Subcutaneous adipose tissue (tissue), 4 donors: ENCODE results near the gene TOX2. TPM values are rescaled to one million over a fixed set of nuclear protein-coding genes. Genes with fewer than 3 reads are reported as not detected.

ENCODE experiments used
- small RNA-seq: library from RNA; depleted of rRNA; stranded (forward); fragments of <200 nt; gene quantifications from one replicate; pipeline ENCODE3, GENCODE V24; 2016
- total RNA-seq, 4 donors: library from RNA; depleted of rRNA; stranded (reverse); fragments of >200 nt; gene quantifications; one replicate each; pipeline ENCODE4 v1.1.0, GENCODE V29; 2016
- TF ChIP-seq, protein P1 (sequence below): fragments of 450-650 bp; IDR thresholded peaks from one replicate; pipeline ENCODE4 v1.5.1; 2016; ENCODE audit warnings: low read depth, mild to moderate bottlenecking, control low read depth, antibody characterized with exemption, moderate library complexity

TOX2 gene
- total RNA-seq, 4 donors from 2014 or later, result 2.6 to 8.1 (median 3.1) TPM; not detected in 1

DNA sequence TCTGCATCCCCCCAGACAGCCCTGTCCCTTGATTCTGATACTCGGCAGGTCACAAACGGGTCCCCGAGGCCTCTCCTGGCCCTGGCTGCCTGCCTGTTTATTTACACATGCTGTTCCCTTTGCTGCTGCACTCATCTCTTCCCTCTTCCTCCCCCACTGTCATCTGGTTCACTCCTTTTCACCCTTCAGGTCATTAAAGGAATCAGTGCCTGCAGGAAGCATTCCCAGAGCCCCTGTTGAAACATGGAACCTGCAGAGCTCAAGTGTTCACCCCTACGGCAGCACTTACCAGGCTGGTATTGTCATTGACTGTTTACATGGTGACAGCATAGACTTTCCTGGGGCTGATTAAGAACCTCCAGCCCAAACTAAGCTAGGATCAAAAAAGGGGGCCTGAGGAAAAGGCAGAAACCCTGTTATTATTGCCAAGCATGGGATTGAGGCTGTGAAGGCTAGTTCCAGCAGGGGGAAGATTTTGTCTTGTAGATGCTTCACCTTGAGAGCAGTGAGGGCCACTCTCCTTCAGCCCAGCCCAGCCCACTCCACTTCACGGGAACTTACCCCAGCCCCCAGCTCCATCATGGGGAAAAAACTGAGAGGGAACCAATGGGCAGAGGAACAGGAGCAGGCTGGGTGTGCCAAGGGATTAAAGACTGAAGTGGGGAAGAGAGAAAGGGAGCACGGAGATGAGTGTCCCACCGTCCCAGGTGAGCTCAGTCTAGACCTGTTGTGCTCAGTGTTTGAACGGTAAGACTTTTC is 199.1 kb downstream of the TOX2 start:
- TF ChIP-seq, protein P1, sequence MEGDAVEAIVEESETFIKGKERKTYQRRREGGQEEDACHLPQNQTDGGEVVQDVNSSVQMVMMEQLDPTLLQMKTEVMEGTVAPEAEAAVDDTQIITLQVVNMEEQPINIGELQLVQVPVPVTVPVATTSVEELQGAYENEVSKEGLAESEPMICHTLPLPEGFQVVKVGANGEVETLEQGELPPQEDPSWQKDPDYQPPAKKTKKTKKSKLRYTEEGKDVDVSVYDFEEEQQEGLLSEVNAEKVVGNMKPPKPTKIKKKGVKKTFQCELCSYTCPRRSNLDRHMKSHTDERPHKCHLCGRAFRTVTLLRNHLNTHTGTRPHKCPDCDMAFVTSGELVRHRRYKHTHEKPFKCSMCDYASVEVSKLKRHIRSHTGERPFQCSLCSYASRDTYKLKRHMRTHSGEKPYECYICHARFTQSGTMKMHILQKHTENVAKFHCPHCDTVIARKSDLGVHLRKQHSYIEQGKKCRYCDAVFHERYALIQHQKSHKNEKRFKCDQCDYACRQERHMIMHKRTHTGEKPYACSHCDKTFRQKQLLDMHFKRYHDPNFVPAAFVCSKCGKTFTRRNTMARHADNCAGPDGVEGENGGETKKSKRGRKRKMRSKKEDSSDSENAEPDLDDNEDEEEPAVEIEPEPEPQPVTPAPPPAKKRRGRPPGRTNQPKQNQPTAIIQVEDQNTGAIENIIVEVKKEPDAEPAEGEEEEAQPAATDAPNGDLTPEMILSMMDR, result no peak

DNA sequence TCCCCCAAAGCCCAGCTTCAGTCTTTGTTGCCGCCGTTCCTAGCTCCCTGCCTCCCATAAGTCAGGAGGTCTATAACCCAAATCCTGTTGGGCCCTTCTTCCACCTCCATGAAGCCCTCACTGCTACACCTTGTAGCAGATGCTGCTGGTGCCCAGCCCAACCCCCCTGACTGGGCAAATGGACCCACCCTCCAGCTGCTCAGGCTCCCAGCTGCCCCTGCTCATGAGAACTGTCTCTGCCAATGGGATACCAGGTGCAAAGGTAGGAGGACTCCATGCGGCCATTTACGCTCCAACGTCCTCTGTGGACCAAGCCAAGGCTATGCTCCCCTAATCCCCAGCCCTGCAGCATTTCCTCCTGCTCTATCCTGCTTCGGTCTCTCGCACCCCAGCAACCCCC is 200.5 kb downstream of the TOX2 start:
- TF ChIP-seq, protein P1, result no peak

DNA sequence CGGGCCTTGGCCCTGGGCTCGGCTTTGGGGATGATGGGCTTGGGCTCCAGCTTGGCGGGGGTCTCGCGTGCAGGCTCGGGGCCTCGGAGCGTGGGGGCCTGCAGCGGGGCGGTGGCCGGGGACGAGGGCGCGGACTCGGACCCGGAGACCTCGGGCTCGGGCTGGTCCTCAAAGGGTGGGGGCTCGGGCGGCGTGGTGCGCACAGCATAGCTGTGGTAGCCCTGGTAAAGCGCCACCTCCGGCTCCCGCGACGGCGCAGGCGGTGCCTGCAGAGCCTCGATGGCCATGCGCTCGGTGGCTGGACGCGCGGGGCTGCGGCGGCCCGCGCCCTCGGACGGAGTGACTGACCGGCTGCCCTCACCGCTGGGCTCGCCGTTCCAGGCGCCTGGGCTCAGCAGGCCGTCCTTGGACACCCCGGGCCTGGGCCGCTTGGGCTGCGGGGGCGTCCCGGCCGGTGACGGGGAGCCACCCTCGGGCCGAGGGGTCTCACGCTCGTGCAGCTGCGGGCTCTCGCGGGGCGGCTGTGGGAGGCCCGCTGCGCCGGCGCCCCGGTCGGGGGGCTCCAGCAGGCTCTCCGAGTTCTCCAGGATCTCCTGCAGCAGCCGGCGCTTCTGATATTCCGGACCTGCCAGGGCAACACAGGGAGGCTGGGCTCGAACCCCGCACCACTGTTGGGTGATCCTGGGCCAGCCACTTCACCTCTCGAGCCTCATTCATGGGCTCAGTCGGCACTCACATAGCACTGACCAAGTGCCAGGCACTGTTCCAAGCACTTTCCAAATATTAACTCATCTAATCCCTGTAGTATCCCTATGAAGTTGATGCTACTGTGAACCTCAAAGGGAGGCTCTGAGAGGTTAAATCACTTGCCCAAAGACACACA is 201.4 kb downstream of the TOX2 start:
- TF ChIP-seq, protein P1, result no peak

DNA sequence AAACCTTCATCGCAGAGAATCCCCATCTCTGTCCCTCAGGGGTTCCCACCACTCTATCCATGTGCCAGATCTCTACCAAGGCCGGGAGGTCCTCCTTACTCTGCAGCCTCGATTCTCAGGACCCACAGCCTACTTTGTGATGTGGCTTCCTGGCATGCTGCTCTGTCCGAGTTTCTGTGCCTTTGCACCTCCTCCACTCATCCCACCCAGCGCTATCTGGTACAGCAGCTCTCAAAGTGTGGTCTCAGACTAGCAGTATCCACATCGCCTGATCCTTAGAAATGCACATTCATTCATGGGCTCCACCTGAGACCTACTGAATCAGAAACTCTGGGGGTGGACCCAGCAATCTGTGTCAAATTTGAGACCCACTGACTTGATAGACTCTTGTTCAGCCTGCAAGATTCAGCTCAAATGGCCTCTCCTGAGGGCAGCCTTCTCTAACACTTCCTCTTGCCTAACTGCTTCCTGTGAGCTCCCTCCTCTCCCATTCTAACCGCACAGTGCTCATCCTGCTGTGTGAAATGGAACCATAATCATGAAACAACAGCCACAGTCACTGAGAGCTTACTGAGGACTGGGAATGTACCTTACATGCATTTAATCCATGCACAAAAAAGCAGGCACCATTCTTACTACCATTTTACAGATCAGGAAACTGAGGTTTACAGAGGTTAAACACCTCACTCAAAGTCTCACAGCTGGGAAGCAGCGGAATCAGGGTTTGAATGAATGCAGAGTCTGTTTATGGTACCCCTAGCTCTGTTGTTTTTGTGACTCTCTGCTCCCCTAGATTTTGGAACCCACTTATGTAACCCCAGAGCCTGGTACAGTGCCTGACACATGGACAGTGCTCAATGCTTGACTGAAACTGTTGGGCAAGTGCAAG is 202.9 kb downstream of the TOX2 start:
- TF ChIP-seq, protein P1, result no peak

DNA sequence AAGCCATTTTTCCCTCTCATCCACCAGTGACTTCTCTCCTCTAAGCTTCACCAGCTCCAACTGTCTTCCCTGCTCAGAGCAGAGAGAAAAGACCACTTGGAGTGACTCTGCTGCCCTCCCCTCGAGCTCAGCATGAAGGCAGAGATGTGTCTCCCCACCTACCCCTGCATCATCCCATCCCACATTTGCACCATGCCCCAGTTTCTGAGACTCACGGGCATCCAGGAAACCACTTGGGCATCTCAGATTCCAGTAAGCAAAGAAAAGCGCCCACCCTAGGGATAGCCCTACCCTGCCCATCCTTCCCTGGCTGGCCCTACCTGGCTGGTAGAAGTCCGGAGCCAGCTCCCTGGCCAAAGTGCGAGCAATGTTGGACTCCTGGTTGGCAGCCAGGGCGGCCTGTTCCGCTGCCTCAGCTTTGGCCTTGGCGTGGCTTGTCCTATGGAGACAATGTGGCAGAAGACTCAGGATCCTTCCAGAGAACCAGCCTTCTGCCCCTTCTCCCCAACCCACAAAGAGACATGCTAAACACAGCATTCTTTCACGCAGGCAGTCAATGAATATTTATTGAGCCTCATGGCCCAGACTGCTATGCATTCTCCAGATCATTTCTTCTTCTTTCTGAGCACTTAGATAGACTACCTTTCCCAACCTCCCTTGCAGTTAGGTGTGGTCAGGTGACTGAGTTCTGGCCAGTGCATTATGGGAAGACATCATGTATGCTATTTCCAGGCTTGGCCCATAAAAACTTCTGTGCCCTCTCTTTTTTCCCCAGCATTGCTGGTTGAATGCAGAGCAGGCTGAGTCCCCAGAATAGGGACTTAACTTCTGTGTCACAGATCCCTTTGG is 203.8 kb downstream of the TOX2 start:
- TF ChIP-seq, protein P1, result no peak

Small RNA genes lying within 50 kb of the gene (small RNA-seq; reads per million reads assigned to genes)
- not detected for gene RN7SL443P

Other genes starting within 250 kb of the TOX2 start
- under 1 TPM in 3 of 4 donors, not detected in 1; 0.57 to 0.85 (median 0.66) TPM for gene MYBL2, start 247.7 kb upstream of the TOX2 start, total RNA-seq
- not detected for gene GTSF1L, start 187.8 kb upstream of the TOX2 start, total RNA-seq